ENCODE results near the gene DNM3.

The DNM3 gene

DNA sequence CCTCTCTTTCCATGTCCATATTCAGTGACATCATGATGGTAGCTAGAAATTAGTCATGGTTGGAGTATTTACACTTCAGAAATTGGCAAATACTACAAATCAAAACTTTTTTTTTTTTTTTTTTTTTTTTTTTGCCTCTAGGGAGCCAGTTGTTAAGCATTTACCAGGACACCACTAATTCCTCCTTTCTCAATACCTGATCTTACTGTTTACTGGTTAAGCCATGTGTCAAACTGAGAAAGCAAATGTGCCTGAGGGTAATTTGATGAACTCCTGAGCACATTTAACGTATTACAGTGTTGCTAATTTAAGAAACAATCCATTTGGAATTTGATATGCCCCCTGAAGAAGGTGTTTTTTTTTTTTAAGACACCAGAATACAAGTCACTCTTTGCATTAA is 94.4 kb downstream of the DNM3 start:
- Histone ChIP-seq H3K9me2 (replicated peaks; ENCODE audit: insufficient read depth, low read length) (no peaks in the 10 kb centered on the region), H3K9me3 (ENCODE audit: insufficient read depth, low read length) (no peaks in the 10 kb centered on the region), H3K4me3 (ENCODE audit: insufficient read depth, low read length, poor library complexity, severe bottlenecking) (no peak overlapping the region), H3F3A (ENCODE audit: insufficient read depth) (no peaks in the 10 kb centered on the region), H2AFZ (ENCODE audit: low read depth, low read length, severe bottlenecking) (no peak overlapping the region), H3K36me3 (ENCODE audit: low read length) (no peaks in the 10 kb centered on the region), H3K27me3 (ENCODE audit: low read length) (no peaks in the 10 kb centered on the region), H4K20me1 (ENCODE audit: low read depth, low read length) (no peaks in the 10 kb centered on the region), H3K27ac (ENCODE audit: low read depth, low read length) (no peak overlapping the region), H3K9ac (ENCODE audit: low read length) (no peak overlapping the region), H3K79me2 (ENCODE audit: insufficient read depth, low read length) (no peaks in the 10 kb centered on the region), H3K4me2 (ENCODE audit: low read depth, low read length, poor library complexity, severe bottlenecking) (no peak overlapping the region)
- no peak for TF ChIP-seq EZH2phosphoT487 (conservative IDR thresholded peaks at IDR 0.05; ENCODE audit: low read length)
- TF ChIP-seq, protein P1, sequence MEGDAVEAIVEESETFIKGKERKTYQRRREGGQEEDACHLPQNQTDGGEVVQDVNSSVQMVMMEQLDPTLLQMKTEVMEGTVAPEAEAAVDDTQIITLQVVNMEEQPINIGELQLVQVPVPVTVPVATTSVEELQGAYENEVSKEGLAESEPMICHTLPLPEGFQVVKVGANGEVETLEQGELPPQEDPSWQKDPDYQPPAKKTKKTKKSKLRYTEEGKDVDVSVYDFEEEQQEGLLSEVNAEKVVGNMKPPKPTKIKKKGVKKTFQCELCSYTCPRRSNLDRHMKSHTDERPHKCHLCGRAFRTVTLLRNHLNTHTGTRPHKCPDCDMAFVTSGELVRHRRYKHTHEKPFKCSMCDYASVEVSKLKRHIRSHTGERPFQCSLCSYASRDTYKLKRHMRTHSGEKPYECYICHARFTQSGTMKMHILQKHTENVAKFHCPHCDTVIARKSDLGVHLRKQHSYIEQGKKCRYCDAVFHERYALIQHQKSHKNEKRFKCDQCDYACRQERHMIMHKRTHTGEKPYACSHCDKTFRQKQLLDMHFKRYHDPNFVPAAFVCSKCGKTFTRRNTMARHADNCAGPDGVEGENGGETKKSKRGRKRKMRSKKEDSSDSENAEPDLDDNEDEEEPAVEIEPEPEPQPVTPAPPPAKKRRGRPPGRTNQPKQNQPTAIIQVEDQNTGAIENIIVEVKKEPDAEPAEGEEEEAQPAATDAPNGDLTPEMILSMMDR (IDR thresholded peaks at IDR 0.05; ENCODE audit: insufficient read depth, low read length, poor library complexity, severe bottlenecking): no peak

DNA sequence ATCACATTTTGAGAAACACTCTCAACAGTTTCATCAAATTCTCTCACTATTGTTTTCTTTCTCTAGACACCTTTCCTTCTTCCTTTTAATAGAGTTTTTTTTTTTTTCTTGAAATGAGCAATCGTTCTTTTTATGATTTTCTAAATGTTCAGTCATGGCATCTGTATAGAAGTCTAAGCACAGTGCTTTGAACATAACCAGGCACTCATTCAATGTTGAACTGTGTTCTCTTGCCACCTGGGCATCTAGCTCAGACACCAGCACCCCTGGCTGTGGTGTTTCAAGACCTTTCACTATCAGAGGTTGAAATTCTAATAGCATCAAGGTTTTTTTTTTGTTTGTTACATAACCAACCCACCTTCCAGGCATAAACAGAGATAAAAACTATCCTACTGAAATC is 96.6 kb downstream of the DNM3 start:
- H3K4me2 ChIP-seq (ENCODE audit: low read depth, low read length, poor library complexity, severe bottlenecking): no peak overlapping the region
- H3K4me3 ChIP-seq (ENCODE audit: insufficient read depth, low read length, poor library complexity, severe bottlenecking): no peak overlapping the region
- TF ChIP-seq, protein P1 (IDR thresholded peaks at IDR 0.05; ENCODE audit: insufficient read depth, low read length, poor library complexity, severe bottlenecking): no peak
- TF ChIP-seq EZH2phosphoT487 (conservative IDR thresholded peaks at IDR 0.05; ENCODE audit: low read length): no peak
- H3K9me2 ChIP-seq (replicated peaks; ENCODE audit: insufficient read depth, low read length): no peaks in the 10 kb centered on the region
- H3K27me3 ChIP-seq (ENCODE audit: low read length): no peaks in the 10 kb centered on the region
- H3K27ac ChIP-seq (ENCODE audit: low read depth, low read length): no peak overlapping the region
- H3K9ac ChIP-seq (ENCODE audit: low read length): no peak overlapping the region
- H3F3A ChIP-seq (ENCODE audit: insufficient read depth): no peaks in the 10 kb centered on the region
- H2AFZ ChIP-seq (ENCODE audit: low read depth, low read length, severe bottlenecking): no peak overlapping the region
- no peaks in the 10 kb centered on the region for H3K36me3 ChIP-seq (ENCODE audit: low read length)
- H4K20me1 ChIP-seq (ENCODE audit: low read depth, low read length): no peaks in the 10 kb centered on the region
- H3K9me3 ChIP-seq (ENCODE audit: insufficient read depth, low read length): no peaks in the 10 kb centered on the region
- no peaks in the 10 kb centered on the region for H3K79me2 ChIP-seq (ENCODE audit: insufficient read depth, low read length)

DNA sequence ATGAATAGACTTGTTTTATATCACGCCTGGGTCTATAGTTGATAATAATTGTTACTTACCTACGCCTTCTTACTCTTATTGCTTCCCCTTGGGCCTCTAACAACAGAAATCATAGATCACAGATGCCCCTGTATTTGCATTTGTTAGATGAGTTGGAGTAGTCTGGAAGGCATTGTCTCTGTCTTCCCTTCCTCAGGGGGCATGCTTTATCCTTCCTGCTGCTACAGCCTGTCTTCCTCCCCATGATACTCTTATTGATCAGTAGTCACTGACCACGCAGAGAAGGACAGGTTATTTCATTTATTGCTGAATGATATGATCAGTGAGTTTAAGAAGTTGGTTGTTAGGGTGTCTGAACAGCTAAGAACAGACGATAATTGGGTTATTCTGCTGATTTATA is 98.4 kb downstream of the DNM3 start:
- Histone ChIP-seq H3K36me3 (ENCODE audit: low read length) (no peaks in the 10 kb centered on the region), H3K9me3 (ENCODE audit: insufficient read depth, low read length) (no peaks in the 10 kb centered on the region), H3K79me2 (ENCODE audit: insufficient read depth, low read length) (no peaks in the 10 kb centered on the region), H3K27ac (ENCODE audit: low read depth, low read length) (no peak overlapping the region), H3K27me3 (ENCODE audit: low read length) (no peaks in the 10 kb centered on the region), H4K20me1 (ENCODE audit: low read depth, low read length) (no peaks in the 10 kb centered on the region), H3F3A (ENCODE audit: insufficient read depth) (no peaks in the 10 kb centered on the region), H3K4me2 (ENCODE audit: low read depth, low read length, poor library complexity, severe bottlenecking) (no peak overlapping the region), H3K9me2 (replicated peaks; ENCODE audit: insufficient read depth, low read length) (no peaks in the 10 kb centered on the region), H3K4me3 (ENCODE audit: insufficient read depth, low read length, poor library complexity, severe bottlenecking) (no peak overlapping the region), H2AFZ (ENCODE audit: low read depth, low read length, severe bottlenecking) (no peak overlapping the region), H3K9ac (ENCODE audit: low read length) (no peak overlapping the region)
- TF ChIP-seq, protein P1 (IDR thresholded peaks at IDR 0.05; ENCODE audit: insufficient read depth, low read length, poor library complexity, severe bottlenecking): no peak
- TF ChIP-seq EZH2phosphoT487 (conservative IDR thresholded peaks at IDR 0.05; ENCODE audit: low read length): no peak
